IPS-18a (cell line): Measurements from ENCODE around the gene LMX1B.

ENCODE experiments used
- H3K27ac ChIP-seq: one replicate; pipeline ENCODE4 v1.5.1; 2013; ENCODE audit warnings: low read length
- H3K27me3 ChIP-seq: one replicate; pipeline ENCODE4 v1.6.1; 2013; ENCODE audit warnings: mild to moderate bottlenecking, low read length; ENCODE audit not compliant: control insufficient read depth, insufficient read depth
- H3K36me3 ChIP-seq: one replicate; pipeline ENCODE4 v1.6.1; 2013; ENCODE audit warnings: low read depth, low read length; ENCODE audit not compliant: control insufficient read depth
- H3K4me1 ChIP-seq: one replicate; pipeline ENCODE4 v1.6.1; 2013; ENCODE audit warnings: low read depth, low read length; ENCODE audit not compliant: control insufficient read depth
- H3K4me3 ChIP-seq: one replicate; pipeline ENCODE4 v1.5.1; 2013; ENCODE audit warnings: low read length
- H3K9ac ChIP-seq: one replicate; pipeline ENCODE4 v1.6.1; 2013; ENCODE audit warnings: mild to moderate bottlenecking, low read length, moderate library complexity
- H3K9me3 ChIP-seq: one replicate; pipeline ENCODE4 v1.6.1; 2013; ENCODE audit warnings: low read depth, low read length; ENCODE audit not compliant: control insufficient read depth

LMX1B gene

DNA sequence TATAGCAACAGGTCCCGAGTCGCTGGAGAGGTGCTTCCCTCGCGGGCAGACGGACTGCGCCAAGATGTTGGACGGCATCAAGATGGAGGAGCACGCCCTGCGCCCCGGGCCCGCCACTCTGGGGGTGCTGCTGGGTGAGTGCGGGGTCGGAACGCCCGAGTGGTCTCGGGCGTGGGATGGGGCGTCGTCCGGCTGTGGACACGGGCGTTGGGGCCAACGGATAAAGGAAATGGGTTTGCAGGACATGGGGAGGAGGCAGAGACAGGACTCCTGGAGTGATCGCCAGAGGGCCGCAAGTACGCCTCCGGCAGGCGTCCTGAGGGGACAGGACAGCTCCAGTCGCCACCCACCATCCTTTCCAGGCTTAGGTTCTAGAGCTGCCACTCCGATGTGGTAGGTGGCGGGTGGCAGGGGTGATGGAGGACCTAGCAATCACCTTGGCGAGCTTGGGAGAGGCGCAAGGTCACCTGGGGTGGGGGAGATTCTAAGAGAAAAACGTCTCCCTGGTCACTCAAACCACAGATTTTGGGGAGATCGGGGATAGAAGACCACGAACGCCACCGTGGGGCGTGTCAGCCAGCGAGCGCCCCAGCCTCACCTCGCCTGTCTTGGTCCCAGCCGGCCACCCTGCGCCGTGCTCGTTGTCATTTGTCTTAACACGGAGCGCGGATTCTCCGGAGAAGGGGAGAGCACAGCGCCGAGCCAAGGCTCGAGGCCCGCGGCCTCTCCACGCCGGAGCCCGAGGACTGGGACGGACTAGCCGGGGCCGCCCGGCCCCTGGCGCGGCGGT is 922 bp downstream of the LMX1B start:
- Histone ChIP-seq H3K36me3 (no peaks in the 10 kb centered on the region), H3K4me3 (no peak overlapping the region), H3K27me3 (peaks cover 95% of the 10 kb centered on the region), H3K4me1 (peaks cover 41% of the 10 kb centered on the region), H3K9me3 (no peaks in the 10 kb centered on the region), H3K9ac (no peak overlapping the region), H3K27ac (no peak overlapping the region)

DNA sequence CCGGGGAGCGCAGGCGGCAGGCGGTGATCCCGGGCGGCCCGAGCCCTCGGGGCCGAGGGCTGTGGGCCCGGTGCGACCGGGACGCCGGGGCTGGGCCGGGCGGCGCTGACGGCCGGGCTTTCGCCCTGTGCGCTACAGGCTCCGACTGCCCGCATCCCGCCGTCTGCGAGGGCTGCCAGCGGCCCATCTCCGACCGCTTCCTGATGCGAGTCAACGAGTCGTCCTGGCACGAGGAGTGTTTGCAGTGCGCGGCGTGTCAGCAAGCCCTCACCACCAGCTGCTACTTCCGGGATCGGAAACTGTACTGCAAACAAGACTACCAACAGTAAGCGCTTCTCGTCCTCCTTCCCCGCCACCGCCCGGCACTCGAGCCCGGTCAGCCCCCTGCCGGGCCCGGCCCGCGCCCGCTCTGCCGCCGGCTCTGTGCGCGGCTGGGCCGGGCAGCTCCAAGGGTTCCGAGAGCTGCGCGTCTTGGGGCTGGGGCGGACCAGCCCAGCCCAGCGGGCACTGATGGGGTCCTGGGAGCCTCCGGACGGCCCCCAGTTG is 1.6 kb downstream of the LMX1B start:
- Histone ChIP-seq H3K36me3 (no peaks in the 10 kb centered on the region), H3K4me3 (no peak overlapping the region), H3K27ac (no peak overlapping the region)

DNA sequence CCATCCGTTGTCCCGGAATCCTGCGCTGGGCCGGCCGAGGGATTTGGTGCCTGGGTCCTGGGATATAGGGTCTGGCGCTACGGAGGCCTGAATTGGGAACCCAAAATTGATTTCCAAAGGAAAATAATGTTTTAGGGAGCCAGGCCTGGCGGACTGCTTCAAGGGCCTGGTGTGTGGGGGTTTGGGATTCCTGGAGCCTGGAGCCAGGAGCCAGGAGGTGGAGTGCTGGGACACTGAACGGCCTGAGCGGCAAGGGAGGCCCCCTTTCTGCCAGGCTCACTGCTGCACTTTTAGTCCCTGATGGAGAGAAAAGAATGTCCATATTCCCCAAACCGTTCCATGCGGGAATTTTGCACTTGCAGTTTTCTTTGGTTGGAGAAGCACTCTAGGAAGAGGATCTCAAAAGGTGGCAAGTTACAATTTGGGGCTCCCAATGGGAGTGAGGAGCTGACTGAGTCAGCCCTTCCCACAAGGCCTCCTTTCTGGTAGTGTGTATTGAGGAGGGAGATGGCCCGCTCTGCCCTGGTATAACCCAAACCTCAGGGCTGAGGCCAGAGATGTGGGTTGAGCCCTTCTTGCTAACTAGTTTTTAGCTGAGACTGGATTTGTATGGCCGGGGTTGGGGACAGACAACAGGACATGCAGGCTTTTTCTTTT is 2.2 kb downstream of the LMX1B start:
- no peak overlapping the region for H3K27ac ChIP-seq
- H3K36me3 ChIP-seq, result no peaks in the 10 kb centered on the region
- no peak overlapping the region for H3K4me3 ChIP-seq
- H3K9ac ChIP-seq, result no peak overlapping the region
- H3K27me3 ChIP-seq, result peaks cover 95% of the 10 kb centered on the region
- peaks cover 41% of the 10 kb centered on the region for H3K4me1 ChIP-seq
- H3K9me3 ChIP-seq, result no peaks in the 10 kb centered on the region

More for the DNA sequence above, 1.6 kb downstream of the LMX1B start:
- Histone ChIP-seq H3K27me3 (peaks cover 95% of the 10 kb centered on the region), H3K9me3 (no peaks in the 10 kb centered on the region), H3K4me1 (peaks cover 41% of the 10 kb centered on the region), H3K9ac (no peak overlapping the region)

DNA sequence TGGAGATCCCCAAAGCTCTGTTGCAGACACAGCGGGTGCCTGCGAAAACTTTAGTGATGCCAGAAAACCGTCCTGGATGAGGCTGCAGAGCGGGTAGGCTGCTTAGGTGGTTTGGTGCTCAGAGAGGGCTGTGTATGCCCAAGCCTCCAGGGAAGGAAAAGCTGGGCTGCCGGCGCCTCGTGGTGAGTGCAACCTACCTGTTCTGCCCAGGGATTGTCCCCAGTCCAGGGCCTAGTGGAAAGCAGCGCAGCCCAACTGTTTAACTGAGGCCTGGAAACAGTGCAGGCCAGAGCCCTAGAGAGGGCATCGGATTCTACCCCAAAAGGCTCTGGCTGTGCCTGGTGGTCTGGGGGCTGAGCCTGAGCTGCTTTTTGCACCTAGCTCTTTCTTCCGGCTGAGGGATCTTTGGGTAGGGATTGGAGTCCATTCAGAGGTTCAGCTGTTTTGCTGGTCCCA is 2.8 kb downstream of the LMX1B start:
- no peak overlapping the region for H3K9ac ChIP-seq
- peaks cover 95% of the 10 kb centered on the region for H3K27me3 ChIP-seq
- H3K9me3 ChIP-seq, result no peaks in the 10 kb centered on the region
- H3K36me3 ChIP-seq, result no peaks in the 10 kb centered on the region
- no peak overlapping the region for H3K27ac ChIP-seq
- H3K4me3 ChIP-seq, result no peak overlapping the region
- peaks cover 41% of the 10 kb centered on the region for H3K4me1 ChIP-seq

DNA sequence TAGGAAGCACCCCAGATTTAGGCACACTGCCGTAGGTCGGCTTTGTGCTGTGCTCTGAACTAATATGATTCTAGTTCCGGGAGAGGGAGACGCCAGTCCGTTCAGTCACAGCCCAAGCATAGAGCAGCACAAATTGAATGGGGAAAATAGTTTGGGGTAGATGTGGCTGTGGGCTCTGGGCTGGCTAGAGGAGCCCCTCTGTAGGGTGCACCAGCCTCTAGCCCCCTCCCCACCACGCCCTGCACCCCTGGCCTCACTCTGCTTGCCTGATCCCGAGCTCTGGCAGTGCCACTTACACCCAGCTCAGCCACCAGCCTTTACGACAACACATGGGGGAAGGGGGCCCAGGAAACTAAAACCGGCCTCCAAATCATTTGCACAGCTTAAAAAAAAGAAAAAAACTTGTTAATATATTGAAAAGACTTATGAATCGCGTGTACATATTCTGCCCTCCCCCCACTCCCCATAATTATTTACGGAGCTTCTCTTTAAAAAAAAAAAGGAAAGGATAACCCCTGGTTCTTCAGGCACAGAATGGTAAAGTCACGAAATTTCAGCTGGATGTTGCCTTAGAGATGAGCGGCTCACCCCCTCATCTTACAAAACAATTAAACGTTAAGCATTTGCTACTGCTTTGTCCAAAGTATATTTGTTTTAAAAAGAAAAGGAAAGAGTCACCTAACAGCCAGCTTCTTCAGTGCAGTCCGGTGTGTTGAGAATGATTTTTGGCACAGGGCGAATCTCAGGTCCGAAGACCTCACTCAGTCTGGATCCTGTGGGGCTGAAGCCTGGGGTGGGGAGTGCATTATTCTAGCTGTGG is 3.5 kb downstream of the LMX1B start:
- Histone ChIP-seq H3K36me3 (no peaks in the 10 kb centered on the region), H3K9me3 (no peaks in the 10 kb centered on the region), H3K4me1 (peaks cover 40% of the 10 kb centered on the region), H3K9ac (no peak overlapping the region), H3K27ac (no peak overlapping the region), H3K27me3 (peaks cover 95% of the 10 kb centered on the region), H3K4me3 (no peak overlapping the region)

DNA sequence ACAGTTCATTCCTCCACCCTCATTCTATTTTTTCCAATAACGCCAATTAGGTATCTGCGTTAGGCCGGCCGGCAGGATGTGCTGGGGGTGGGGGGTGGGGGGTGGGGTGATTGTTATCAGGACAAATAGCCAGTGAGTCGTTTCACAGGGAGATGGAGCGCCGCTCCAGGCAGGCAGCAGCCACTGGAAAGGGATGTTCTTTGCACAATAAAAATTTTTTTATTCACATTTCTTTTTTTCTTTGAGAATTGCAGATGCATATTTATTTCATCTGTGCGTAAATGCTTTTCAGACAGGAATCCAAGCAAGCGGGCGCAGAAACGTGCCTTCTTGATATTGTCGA is 4.1 kb downstream of the LMX1B start:
- no peak overlapping the region for H3K9ac ChIP-seq

DNA sequence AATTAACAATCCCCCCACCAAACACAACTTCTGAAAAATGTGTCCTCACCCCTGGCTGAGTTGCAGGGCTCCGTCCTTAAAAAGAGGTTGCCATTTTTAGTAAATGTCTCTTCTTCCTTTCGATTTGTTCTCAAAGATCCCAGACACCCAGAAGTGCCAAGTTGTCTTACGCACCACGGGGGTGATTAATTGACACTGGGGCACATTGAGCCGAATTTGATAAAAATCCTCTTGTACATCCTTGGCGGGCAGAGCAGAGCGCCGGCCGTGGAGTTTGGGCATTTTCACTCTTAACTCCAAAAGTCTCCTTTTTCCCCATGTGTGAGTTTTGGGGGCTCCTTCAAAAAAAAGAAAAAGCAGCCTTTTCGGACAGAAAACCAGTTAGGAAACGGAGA is 4.5 kb downstream of the LMX1B start:
- H3K4me3 ChIP-seq, result peak overlapping the region; percentile 23
- H3K9ac ChIP-seq, result no peak overlapping the region
- peaks cover 35% of the 10 kb centered on the region for H3K4me1 ChIP-seq
- no peaks in the 10 kb centered on the region for H3K9me3 ChIP-seq
- no peak overlapping the region for H3K27ac ChIP-seq
- peaks cover 95% of the 10 kb centered on the region for H3K27me3 ChIP-seq
- H3K36me3 ChIP-seq, result no peaks in the 10 kb centered on the region

More for the DNA sequence above, 4.1 kb downstream of the LMX1B start:
- peaks cover 95% of the 10 kb centered on the region for H3K27me3 ChIP-seq
- no peaks in the 10 kb centered on the region for H3K9me3 ChIP-seq
- no peaks in the 10 kb centered on the region for H3K36me3 ChIP-seq
- H3K27ac ChIP-seq, result no peak overlapping the region
- H3K4me3 ChIP-seq, result no peak overlapping the region
- H3K4me1 ChIP-seq, result peaks cover 38% of the 10 kb centered on the region

DNA sequence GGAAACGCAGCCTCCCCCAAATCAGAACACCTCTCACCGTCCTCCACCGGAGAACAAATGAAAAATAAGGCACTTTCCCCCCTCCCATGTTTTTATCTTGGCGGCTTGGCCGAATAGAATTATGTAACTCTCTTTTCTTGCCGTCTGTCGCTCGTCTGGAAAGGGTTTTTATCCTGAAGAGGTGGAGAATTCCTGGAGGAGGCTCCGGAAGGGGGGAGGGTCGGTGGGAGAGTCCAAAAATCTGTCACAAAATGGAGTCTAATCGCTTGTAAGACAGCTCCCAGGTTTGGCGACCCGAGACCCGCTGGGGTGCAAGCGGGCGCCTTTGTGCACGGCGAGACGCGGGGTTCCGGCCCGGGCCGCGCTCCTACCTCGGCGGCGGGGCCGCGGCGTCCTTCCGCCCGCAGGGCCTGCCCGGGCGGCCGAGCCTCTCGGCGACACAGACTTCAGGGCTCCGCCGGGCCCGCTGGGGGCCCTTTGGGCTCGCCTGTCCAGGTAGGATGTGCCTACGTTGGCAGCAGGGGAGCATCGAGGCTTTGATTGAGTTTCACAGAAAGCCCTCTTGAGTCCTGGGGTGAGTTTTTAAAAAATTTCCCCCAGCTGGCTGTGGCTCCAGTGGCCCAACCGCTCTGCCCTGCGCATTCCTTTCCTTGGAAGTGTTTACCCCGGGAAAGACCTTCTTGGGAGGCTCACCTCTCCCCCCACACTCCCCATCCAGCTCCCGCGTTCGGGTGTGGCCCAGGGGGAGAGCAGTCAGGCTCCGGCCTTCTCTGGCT is 5.0 kb downstream of the LMX1B start:
- Histone ChIP-seq H3K9ac (no peak overlapping the region), H3K27me3 (peaks cover 96% of the 10 kb centered on the region), H3K4me1 (peaks cover 35% of the 10 kb centered on the region), H3K27ac (no peak overlapping the region), H3K4me3 (peak overlapping the region; percentile 23), H3K9me3 (no peaks in the 10 kb centered on the region), H3K36me3 (no peaks in the 10 kb centered on the region)

DNA sequence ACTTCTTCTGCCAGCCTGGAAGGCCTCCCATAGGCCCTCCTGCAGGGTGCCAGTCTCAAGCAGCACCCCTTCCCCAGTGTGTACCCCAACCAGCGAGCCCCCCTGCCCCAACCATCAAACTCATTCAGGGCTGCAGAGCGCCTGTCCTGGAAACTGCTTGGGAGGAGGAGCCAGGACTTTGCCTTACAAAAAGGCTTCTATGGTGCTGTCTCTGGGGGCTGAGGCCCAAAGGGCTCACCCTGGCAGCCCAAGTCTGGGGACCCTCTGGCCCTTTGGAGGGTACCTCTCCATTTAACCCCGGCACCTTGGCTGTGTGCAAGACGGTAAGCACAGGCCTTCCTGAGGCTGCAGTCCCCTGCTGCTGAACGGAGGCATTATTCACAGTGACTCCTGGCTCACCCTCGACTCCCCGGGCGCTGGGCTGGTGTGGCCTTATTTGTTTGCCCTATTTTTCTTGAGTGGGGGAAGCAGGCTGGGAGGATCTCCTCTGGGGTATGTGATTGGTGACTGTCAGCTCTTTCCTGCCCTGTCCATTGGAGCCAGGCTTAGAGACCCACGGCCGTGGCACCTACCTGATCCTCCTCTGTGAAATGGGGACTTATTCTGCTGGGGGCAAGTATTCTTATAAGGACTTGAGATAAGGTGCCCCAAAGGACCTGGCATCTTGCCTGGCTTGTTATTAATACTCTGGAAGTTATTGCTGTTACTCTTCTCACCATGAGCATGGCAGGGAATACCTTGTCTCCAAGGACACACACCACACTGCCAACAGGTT is 5.8 kb downstream of the LMX1B start:
- peaks cover 42% of the 10 kb centered on the region for H3K4me1 ChIP-seq
- H3K4me3 ChIP-seq, result peak overlapping the region; percentile 23
- H3K9me3 ChIP-seq, result no peaks in the 10 kb centered on the region
- peaks cover 100% of the 10 kb centered on the region for H3K27me3 ChIP-seq
- no peak overlapping the region for H3K27ac ChIP-seq
- no peak overlapping the region for H3K9ac ChIP-seq
- H3K36me3 ChIP-seq, result no peaks in the 10 kb centered on the region

DNA sequence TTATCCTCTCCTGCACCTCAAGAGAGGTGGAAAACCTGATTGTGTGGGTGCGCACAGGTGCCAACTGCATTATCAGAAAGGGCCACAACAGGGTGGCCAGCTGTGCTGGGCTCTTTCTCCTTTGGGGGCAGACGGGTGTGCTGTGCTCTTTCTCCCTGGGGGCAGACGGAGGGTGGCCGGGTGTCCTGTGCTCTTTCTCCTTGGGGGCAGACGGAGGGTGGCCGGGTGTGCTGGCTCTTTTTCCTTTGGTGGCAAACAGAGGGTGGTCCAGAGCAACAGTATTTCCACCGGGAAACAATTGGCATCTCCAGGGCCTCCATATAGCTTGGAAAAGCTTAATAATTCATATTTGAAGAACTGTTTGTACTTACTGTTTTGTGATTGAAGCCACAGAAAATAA is 6.8 kb downstream of the LMX1B start:
- H3K9ac ChIP-seq, result no peak overlapping the region
- no peaks in the 10 kb centered on the region for H3K9me3 ChIP-seq
- H3K27me3 ChIP-seq, result peaks cover 100% of the 10 kb centered on the region
- H3K4me1 ChIP-seq, result peaks cover 44% of the 10 kb centered on the region
- no peak overlapping the region for H3K27ac ChIP-seq
- no peak overlapping the region for H3K4me3 ChIP-seq
- H3K36me3 ChIP-seq, result no peaks in the 10 kb centered on the region
